ENCODE data around the gene UCKL1.

- TF ChIP-seq, protein P1, sequence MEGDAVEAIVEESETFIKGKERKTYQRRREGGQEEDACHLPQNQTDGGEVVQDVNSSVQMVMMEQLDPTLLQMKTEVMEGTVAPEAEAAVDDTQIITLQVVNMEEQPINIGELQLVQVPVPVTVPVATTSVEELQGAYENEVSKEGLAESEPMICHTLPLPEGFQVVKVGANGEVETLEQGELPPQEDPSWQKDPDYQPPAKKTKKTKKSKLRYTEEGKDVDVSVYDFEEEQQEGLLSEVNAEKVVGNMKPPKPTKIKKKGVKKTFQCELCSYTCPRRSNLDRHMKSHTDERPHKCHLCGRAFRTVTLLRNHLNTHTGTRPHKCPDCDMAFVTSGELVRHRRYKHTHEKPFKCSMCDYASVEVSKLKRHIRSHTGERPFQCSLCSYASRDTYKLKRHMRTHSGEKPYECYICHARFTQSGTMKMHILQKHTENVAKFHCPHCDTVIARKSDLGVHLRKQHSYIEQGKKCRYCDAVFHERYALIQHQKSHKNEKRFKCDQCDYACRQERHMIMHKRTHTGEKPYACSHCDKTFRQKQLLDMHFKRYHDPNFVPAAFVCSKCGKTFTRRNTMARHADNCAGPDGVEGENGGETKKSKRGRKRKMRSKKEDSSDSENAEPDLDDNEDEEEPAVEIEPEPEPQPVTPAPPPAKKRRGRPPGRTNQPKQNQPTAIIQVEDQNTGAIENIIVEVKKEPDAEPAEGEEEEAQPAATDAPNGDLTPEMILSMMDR (IDR thresholded peaks at IDR 0.05; ENCODE audit: insufficient read depth, low read length), result no peak
- no peak for TF ChIP-seq GABPA (IDR thresholded peaks at IDR 0.05; ENCODE audit: low read depth)
- no peak for TF ChIP-seq POLR2AphosphoS5 (IDR thresholded peaks at IDR 0.05; ENCODE audit: low read depth)
- TF ChIP-seq, protein P2, sequence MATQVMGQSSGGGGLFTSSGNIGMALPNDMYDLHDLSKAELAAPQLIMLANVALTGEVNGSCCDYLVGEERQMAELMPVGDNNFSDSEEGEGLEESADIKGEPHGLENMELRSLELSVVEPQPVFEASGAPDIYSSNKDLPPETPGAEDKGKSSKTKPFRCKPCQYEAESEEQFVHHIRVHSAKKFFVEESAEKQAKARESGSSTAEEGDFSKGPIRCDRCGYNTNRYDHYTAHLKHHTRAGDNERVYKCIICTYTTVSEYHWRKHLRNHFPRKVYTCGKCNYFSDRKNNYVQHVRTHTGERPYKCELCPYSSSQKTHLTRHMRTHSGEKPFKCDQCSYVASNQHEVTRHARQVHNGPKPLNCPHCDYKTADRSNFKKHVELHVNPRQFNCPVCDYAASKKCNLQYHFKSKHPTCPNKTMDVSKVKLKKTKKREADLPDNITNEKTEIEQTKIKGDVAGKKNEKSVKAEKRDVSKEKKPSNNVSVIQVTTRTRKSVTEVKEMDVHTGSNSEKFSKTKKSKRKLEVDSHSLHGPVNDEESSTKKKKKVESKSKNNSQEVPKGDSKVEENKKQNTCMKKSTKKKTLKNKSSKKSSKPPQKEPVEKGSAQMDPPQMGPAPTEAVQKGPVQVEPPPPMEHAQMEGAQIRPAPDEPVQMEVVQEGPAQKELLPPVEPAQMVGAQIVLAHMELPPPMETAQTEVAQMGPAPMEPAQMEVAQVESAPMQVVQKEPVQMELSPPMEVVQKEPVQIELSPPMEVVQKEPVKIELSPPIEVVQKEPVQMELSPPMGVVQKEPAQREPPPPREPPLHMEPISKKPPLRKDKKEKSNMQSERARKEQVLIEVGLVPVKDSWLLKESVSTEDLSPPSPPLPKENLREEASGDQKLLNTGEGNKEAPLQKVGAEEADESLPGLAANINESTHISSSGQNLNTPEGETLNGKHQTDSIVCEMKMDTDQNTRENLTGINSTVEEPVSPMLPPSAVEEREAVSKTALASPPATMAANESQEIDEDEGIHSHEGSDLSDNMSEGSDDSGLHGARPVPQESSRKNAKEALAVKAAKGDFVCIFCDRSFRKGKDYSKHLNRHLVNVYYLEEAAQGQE (IDR thresholded peaks at IDR 0.05; ENCODE audit: insufficient replicate concordance, low read depth), result no peak
- no peak for TF ChIP-seq SPI1 (IDR thresholded peaks at IDR 0.05; ENCODE audit: borderline replicate concordance, low read depth)
Measured at GRCh38 chr20:63945921-63946920, 10.0 kb downstream of the UCKL1 start.
